GM21515 (cell line): ENCODE data around the gene PTCHD1.

Experiments used
- ATAC-seq: cut with Tn5 transposase; IDR thresholded peaks from one replicate; pipeline ENCODE4 v1.9.1; 2021; ENCODE audit not compliant: unreplicated experiment

The PTCHD1 gene

DNA sequence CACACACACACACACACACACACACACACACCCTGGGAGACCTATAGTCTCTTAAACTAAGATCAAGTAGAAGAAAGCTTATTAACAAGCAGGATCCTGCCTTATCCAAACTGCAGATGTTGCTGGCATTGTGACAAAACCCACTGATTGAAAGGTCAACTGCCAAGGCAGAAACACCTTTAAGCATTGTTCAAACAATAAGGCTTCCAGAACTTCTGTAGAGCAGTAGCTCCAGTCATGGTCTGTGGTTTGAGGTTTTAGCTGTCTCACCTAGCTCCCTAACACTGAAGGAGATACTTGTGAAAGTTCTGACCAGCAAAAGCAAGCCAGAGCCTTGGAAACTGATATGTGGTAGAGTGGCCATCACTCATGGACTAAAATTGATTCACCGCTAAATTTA lies 59.8 kb downstream of the PTCHD1 start:
- ATAC-seq, result no peak

DNA sequence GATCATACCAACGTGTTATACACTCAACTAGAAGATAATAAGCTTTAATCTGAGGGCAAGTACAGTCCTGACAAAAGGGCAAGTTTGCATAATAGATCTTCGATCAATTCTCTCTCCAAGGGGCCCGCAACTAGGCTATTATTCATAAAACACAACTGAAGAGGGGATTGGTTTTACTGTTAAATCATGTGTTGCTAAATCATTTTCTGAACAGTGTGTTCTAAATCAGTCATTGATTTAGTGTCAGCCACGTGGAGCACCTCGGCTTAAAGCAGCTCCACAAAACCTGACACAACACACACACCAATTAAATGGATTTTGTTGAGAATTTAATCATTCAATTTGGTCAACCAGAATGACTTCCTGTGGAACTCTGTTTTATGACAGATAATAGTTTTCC lies 61.6 kb downstream of the PTCHD1 start:
- ATAC-seq, result no peak

DNA sequence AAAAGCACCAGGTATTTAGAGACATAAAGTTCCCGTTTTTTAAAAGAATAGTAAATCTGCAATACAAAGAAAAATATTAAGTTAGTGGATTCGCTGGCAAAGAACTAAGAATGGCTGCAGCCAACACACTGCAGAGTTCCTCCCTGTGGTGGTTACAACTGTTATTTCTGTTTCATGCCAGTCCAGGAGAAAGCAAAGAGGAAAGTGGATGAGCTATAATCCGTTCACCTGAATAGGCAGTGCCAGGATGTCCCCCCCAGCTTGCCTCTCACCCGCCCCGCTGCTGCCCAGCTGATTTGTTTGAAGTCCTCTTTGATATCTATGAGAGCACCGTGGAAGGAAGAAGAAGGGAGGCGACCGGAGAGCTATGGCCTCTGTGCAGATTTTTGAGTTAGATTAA lies 63.9 kb downstream of the PTCHD1 start:
- ATAC-seq, result no peak

DNA sequence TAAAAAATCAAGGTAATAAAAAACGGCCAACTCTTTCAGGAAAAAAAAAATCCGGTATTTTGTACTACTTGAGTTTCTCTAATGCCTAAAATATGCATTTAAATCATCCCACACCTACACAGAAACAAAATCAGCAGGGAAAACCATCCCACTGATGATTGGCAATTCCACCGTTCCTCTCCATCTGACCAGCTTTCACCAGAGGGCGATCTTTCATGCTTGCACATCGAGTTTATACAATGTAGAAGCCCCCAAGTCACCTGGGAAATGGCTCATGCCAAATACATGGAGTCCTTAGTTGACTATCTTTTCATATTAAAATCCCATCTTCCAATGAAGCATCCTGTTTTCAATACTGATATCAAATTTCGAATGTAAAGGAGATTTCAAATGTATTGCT lies 69.2 kb downstream of the PTCHD1 start:
- no peak for ATAC-seq

DNA sequence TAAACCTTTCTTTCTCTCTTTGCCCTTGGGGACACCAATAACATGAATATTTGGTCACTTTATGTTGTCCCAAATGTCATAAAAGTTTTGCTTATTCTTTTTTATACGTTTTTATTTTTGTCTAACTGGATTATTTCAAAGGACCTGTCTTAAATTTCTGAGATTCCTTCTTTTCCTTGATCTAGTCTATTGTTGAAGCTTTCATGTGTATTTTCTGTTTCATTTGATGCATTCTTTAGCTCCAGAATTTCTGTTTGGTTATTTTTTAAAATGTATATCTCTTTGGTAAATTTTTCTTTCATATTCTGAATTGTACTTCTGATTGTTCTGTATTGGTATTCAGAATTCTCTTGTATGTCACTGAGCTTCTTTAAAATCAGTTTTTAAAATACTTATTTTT lies 88.3 kb downstream of the PTCHD1 start:
- no peak for ATAC-seq

DNA sequence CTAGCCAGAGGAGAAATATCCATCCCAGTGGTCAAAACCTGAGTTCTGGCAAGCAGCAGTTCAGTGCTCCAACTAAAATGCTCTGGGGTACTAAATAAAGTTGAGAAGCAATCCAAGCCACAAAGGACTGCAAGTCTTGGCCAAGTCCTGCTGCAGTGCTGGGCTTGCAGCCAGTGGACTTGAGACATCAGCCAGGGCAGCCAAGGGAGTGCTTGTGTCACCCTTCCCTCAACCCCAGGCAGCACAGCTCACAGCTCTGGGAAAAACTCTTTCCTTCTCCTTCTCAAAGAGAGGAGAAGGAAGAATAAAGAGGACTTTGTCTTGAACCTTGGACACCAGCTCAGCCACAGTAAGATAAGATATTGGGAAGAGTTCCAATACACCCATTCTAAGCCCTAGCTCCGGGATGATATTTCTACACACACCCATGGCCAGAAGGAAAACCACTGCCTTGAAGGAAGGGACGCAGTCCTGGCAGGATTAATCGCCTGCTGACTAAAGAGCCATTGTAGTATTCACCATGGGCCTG lies 99.8 kb downstream of the PTCHD1 start:
- no peak for ATAC-seq

DNA sequence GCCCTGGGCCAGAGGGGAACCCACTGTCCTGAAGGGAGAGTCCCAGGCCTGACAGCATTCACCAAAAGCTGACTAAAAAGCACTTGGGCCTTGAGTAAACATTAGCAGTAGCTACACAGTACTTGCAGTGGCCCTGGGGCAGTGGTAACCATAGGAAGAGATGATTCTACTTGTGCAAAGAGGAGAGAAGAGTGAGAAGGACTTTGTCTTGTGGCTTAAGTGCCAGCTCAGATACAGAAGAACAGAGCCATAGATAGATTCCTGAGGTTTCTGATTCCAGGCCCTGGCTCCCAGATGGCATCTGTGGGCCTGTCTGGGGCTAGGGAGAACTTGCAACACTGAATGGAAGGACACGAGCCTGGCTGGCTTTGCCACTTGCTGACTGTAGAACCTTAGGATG lies 100.5 kb downstream of the PTCHD1 start:
- ATAC-seq, result no peak

DNA sequence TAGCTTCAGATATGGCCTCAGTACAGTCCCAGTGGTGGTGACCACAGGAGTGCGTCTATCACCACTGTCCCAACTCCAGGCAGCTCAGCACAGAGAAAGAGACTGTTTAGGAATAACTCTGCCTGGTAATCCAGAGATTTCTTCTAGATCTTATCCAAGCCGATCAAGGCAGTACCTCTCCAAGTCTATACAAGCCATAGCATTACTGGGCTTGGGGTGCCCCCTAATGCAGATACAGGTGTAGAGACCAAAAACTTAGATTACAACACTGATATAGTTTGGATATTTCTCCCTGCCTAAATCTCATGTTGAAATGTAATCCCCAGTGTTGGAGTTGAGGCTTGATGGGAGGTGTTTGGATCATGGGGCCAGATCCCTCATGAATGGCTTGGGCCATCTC lies 100.9 kb downstream of the PTCHD1 start:
- no peak for ATAC-seq

DNA sequence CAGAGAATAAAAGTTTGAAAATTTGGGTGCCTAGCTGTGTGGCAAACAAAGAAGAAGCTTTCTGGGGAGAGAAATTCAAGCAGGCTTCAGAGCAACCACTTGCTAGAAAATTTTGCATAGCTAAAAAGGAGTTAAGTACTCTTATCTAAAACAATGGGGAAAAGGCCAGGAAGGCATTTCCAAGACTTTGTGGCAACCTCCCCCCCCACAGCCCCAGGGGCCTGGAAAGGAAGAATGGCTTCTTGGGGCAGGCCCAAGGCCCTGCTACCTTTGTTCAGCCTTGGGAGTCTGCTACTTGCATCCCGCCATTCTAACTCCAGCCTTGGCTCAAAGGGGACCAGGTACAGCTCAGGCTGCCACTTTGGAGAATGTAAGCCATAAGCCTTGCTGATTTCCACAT lies 102.2 kb downstream of the PTCHD1 start:
- no peak for ATAC-seq

DNA sequence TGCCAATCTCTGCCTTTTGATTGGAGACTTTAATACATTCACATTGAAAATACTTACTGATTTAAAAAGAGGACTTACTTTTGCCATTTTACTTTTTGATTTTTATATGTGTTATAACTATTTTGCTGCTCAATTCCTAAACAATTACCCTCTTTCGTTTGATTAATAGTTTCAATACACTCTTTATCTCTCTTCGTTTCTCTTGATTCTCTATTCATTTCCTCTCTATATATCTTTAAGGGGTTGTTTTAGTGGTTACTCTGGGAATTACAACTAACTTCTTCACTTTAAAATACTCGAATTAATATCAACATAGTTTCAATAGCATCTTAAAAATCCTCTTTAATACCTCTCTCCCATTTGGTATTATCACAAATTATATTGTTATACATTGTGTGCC lies 116.6 kb downstream of the PTCHD1 start:
- no peak for ATAC-seq
